ENCODE results near the gene RIT1. TPM values are rescaled to one million over a fixed set of nuclear protein-coding genes. Genes with fewer than 3 reads are reported as not detected.

Gene RIT1
- total RNA-seq, 4 donors from 2014 or later, result 19.5 to 32.6 (median 27.4) TPM

- TF ChIP-seq POLR2A (IDR thresholded peaks at IDR 0.05), result no peak
- TF ChIP-seq CTCF (IDR thresholded peaks at IDR 0.05), result no peak
- Histone ChIP-seq H3K36me3 (peaks cover 93 to 94% of the 10 kb centered on the region in 2 donors), H3K9me3 (no peaks in the 10 kb centered on the region), H3K27ac (no peak overlapping the region), H3K27me3 (no peaks in the 10 kb centered on the region), H3K4me3 (replicated peaks in 1 of 3) (no peak overlapping the region), H3K4me1 (no peaks in the 10 kb centered on the region)
- intact Hi-C loops (cut with DNase I), result no loop called here
- DNase-seq, result no peak
- WGBS, 2 donors, result 91 to 94% methylated on average over 9 to 10 of the region's 13 CpGs
These were observed 41.3 kb upstream of the RIT1 start for GRCh38 chr1:155952505-155952890.

GRCh38 chr1:155951753-155952504 is 40.8 kb upstream of the RIT1 start:
- intact Hi-C loops (cut with DNase I), result no loop called here
- 85 to 86% methylated on average over 5 to 6 of the region's 6 CpGs for WGBS, 2 donors
- TF ChIP-seq POLR2A (IDR thresholded peaks at IDR 0.05) (no peak), CTCF (IDR thresholded peaks at IDR 0.05) (no peak)
- no peaks in the 10 kb centered on the region for H3K4me1 ChIP-seq
- peaks cover 93% of the 10 kb centered on the region in 2 donors for H3K36me3 ChIP-seq
- DNase-seq, result no peak
- no peak overlapping the region for H3K27ac ChIP-seq
- H3K9me3 ChIP-seq, result no peaks in the 10 kb centered on the region
- no peak overlapping the region for H3K4me3 ChIP-seq (replicated peaks in 1 of 3)
- H3K27me3 ChIP-seq, result no peaks in the 10 kb centered on the region

GRCh38 chr1:155950829-155951228 is 39.7 kb upstream of the RIT1 start:
- H3K36me3 ChIP-seq, result peaks cover 83 to 88% of the 10 kb centered on the region in 2 donors
- intact Hi-C loops (cut with DNase I), result no loop called here
- no peak for DNase-seq
- TF ChIP-seq CTCF (IDR thresholded peaks at IDR 0.05), result no peak
- no peak for TF ChIP-seq POLR2A (IDR thresholded peaks at IDR 0.05)
- no peak overlapping the region for H3K27ac ChIP-seq
- no peaks in the 10 kb centered on the region for H3K27me3 ChIP-seq
- peaks cover 6 to 7% of the 10 kb centered on the region in 2 donors for H3K4me1 ChIP-seq
- H3K4me3 ChIP-seq (replicated peaks in 1 of 3), result no peak overlapping the region
- H3K9me3 ChIP-seq, result no peaks in the 10 kb centered on the region
- 97 to 99% methylated on average over 7 to 13 of the region's 27 CpGs for WGBS, 2 donors

- H3K27me3 ChIP-seq, result no peaks in the 10 kb centered on the region
- no peak for TF ChIP-seq CTCF (IDR thresholded peaks at IDR 0.05)
- TF ChIP-seq POLR2A (IDR thresholded peaks at IDR 0.05), result no peak
- H3K27ac ChIP-seq, result no peak overlapping the region
- DNase-seq, result no peak
- 91 to 94% methylated on average over 8 of the region's 8 CpGs for WGBS, 2 donors
- H3K9me3 ChIP-seq, result no peaks in the 10 kb centered on the region
- H3K4me1 ChIP-seq, result peaks cover 18 to 21% of the 10 kb centered on the region in 2 donors
- intact Hi-C loops (cut with DNase I), result no loop called here
- H3K4me3 ChIP-seq (replicated peaks in 1 of 3), result no peak overlapping the region
- peaks cover 57 to 62% of the 10 kb centered on the region in 2 donors for H3K36me3 ChIP-seq
These were observed 36.6 kb upstream of the RIT1 start for GRCh38 chr1:155947741-155948140.

- TF ChIP-seq POLR2A (IDR thresholded peaks at IDR 0.05) (no peak), CTCF (IDR thresholded peaks at IDR 0.05) (no peak)
- Histone ChIP-seq H3K27ac (no peak overlapping the region), H3K4me3 (replicated peaks in 1 of 3) (no peak overlapping the region), H3K9me3 (no peaks in the 10 kb centered on the region), H3K27me3 (no peaks in the 10 kb centered on the region), H3K4me1 (peaks cover 18 to 25% of the 10 kb centered on the region in 2 donors), H3K36me3 (peaks cover 52 to 57% of the 10 kb centered on the region in 2 donors)
- DNase-seq, result no peak
- intact Hi-C loops (cut with DNase I), result no loop called here
- WGBS, 2 donors, result 75 to 93% methylated on average over 4 of the region's 4 CpGs
These were observed 36.1 kb upstream of the RIT1 start for GRCh38 chr1:155947292-155947691.
